DLD1 (cell line): ENCODE measurements around the gene BICD1.

Experiments used
- in situ Hi-C: cut with HindIII; loops from 2 replicates; pipeline ENCODE4 v1.10.0; 2017; ENCODE audit warnings: low sequenced_read_pairs

Gene BICD1

DNA sequence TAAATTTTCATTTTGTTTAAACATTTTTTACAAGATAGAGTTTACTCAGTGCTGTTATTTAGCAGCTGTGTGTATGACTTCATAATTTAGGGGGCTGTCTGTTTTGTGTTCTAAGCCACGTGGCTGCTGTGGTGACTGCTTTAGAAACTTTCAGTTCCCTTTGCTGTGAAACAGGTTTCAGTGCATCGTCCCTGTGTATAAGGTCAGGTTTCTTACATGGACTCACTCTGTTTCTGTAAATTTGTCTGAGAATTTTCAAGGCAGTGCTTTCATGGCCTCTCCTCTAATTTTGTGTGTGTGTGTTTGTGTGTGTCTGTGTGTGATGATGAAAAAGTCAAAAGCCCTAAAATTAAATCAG lies 32.4 kb downstream of the BICD1 start:
- in situ Hi-C loops, result no loop called here

DNA sequence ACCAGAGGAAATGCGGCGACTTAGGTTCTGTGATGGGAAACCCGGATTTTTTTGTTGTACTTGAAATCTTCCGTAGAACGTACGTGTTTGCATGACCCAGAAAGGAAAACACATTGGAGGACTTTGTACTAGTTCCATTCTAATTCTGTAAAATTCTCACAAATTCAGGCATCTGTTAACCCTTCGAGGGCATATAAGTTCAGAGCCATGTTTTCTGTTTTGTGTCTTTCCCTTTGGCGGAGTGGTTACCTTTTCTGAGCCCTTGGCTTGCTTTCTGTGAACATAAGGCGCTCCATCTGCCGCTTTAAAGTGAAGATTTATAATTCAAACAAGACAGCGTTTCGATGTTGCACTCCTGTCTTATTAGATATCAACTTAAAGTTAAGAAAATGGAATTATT lies 34.2 kb downstream of the BICD1 start:
- in situ Hi-C loops, result no loop called here

GRCh38 chr12:32145096-32145495 lies 38.4 kb downstream of the BICD1 start:
- in situ Hi-C loops, result no loop called here

DNA sequence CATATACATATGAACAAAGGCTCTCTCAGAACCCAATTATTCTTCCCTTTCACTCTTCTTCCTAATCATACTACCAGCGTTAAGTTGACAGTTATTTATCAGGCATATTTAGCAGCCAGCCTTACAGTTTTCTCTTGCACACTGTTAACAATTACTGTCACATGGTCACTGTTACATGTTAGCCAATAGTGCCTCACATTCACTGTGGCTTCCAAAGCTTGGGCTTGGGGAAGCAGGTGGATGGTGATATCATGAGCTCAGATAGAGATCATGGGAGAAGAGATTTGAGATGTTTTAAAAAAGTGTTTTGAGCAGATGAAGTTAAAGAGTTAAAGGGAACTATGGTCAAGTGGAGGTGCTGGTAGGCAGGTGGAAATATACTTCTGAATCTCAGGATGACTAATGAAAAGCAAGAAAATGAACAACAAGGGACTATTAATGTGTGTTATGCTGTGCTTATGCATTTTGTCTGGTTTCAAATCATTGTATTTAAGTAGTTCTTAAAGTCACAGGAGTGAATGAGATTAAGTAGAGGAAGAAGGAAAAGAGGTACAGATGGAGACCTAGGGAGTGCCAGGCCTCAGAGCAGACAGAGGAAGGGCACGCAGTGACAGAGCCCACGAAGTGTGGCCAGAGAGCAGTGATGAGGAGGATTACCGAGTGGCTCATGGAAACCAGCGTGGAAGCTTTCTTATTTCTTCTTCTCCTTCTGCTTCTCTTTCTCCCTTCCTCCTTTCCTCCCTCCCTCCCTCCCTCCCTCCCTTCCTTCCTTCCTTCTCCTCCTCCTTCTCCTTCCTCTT lies 39.6 kb downstream of the BICD1 start:
- in situ Hi-C loops, result no loop called here

DNA sequence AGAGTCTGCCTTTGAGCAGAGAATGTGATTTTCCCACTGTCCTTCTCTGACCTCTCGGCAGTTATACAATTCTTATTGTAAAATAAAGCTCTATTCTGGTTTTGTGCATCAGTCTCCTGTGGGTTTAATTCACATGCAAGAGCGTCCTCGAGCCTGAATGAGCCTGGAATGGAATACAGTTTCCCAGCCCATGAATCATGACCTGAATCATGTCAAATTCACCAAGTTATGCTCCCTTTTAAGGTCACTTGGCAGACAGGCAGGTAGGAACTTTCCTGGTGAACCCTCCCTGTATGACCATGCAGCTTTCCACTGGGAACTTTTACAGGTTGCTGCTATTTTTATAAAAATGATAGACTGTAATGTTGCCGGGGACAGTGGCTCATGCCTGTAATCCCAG lies 41.7 kb downstream of the BICD1 start:
- in situ Hi-C loops, result no loop called here

DNA sequence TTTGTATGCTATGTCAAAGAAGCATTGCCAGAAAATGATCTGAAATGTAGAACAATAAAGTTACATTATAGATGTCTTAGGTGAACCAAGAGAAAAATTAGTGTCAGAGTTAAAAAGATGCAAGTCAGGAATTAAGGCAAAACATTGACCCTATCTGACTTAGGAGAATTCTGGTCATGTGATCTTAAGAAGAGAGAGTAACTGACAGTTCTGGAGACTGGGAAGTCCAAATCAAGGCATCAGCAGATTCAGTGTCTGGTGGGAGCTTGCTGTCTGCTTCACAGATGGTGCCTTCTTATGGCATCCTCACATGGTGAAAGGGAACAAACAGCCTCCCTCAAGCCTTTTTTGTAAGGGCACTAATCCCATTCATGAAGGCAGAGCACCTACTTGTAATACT lies 42.8 kb downstream of the BICD1 start:
- in situ Hi-C loops, result no loop called here

DNA sequence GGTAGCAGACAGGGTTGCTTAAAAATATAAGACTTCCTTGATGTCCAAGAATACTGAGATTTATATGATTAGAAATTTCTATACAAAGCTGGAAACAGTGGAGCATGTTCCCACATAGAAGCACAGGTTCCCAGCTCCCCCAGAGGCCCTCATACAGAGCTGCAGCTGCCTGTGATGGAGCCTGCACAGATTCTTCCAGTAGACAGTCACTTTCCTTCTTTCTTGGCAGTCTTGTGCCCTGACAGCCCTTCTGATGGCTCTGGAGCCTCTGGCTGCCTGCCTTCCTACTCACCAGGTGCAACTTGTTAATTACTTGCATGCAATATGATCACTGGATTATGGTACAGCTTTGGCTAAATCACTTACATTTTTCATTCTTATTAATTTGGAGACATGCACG lies 44.4 kb downstream of the BICD1 start:
- in situ Hi-C loops, result no loop called here

DNA sequence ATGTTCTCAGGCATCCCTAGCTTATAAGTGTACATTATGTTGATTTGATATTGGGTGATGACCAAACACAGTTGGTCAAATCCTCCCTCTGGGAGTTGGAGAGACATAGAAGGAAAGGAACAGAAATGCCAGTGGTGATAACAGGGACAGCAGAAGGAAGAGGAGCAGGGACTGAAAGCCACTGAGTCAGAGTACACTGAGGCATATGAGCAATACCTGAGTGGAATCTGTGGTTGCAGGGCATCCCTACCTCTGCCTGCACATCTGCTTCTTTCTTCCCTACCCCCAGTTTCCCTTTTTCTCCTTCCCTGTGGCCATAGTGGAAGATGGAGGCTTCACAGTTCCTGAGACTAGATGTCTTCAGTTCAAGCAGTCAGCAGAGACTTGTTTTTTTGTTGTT lies 44.9 kb downstream of the BICD1 start:
- in situ Hi-C loops, result no loop called here

DNA sequence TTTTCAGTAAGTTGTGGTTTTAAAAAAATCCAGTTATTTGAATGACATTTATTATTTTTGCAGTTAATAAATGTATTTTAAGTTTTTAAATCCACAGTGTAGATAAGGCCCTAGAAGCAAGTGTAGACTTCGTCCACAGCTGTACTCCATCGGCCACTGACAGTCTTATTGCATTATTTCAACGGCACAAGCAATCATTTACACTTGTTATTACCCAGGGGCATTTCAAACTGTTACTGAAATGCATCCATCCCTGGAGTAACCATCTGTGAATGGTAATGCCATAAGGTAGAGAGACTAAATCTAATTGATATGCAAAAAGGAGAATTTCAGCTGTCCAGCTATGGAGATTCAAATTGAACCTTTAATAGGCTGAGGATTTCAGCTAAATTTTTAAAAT lies 48.4 kb downstream of the BICD1 start:
- in situ Hi-C loops, result no loop called here

DNA sequence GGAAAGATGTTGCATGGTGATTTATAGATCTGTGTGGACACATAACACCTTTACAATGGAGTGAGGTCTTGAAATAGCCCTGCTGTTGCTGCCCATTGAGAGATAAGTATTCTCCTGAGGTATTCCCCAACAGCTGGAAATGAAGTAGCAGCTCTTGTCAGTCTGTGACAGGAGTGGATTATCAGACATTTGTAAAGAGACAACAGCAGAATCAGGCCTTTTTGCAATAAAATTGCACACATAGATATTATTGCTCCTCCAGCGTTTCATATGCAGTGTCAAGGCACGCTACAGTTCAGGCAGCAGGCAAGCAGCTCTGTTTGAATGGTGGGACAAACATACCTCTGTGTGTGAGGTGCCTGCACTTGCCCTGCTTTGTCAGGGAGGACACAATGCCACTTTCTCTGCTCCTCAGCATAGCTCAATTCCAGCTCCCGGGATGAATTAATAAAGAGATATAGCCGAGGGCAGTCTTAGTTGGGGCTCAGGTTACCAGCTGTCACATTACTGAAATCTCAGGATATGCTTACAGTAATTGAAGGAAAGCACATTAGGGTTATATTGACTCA lies 49.4 kb downstream of the BICD1 start:
- in situ Hi-C loops, result no loop called here

DNA sequence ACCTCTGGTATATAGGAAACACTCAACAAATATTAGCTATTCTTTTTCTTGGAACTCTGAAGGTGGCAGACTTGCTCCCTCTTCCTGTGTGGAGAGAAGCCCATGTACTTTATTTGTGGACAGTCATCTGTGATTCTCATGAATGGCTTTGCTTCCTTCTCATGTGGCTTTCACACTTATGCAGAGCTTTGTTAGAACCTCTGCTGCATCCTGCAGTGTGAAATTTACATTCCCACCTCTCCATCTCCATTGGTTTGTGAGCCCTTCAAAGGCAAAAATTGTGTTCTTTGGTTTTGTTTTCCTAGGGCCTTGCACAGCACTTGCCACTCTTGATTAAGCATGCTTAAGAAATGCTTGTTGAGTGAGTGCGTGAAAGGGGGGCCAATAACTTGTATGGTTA lies 51.9 kb downstream of the BICD1 start:
- in situ Hi-C loops, result no loop called here

- in situ Hi-C loops, result no loop called here
Observed at GRCh38 chr12:32159381-32159780, 52.7 kb downstream of the BICD1 start.

- in situ Hi-C loops, result no loop called here
Observed at GRCh38 chr12:32159925-32160324, 53.3 kb downstream of the BICD1 start.

DNA sequence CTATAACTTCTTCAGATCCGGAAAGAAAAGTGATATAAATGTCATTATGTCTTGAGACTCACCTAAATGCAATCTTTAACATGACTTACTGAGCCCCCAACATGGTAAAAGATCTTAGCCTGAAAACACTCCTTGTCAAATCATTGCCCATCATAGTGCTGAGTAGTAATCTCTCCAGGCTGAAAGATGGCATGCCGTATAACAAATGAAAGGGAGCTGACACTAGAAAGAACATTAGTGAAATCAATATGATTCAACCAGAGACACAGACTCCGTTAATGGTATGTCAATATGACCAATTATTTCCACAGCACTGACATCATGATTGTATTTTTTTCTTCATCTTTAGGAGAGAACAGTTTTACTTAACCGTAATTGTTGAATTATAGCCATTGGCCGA lies 54.4 kb downstream of the BICD1 start:
- in situ Hi-C loops, result no loop called here

DNA sequence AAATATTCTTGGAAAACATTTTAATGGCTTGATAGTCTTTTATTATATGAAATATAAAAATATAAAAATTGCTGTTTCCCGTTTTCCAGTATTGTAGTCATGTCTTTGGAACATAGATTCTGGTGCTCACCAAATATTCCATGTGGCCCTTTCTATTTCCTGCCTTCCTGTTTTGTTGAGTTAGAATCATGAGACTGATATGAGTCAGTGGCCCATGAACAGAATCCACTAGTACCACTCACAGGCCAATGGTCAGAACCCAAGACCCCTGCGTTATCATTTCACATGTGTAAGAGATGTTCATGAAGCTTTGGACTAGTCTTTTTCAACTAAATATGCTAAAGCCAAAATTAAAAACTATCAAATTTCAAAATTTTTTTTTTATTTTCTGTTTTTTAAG lies 56.9 kb downstream of the BICD1 start:
- in situ Hi-C loops, result no loop called here

- in situ Hi-C loops, result no loop called here
Observed at GRCh38 chr12:32166510-32166909, 59.9 kb downstream of the BICD1 start.

DNA sequence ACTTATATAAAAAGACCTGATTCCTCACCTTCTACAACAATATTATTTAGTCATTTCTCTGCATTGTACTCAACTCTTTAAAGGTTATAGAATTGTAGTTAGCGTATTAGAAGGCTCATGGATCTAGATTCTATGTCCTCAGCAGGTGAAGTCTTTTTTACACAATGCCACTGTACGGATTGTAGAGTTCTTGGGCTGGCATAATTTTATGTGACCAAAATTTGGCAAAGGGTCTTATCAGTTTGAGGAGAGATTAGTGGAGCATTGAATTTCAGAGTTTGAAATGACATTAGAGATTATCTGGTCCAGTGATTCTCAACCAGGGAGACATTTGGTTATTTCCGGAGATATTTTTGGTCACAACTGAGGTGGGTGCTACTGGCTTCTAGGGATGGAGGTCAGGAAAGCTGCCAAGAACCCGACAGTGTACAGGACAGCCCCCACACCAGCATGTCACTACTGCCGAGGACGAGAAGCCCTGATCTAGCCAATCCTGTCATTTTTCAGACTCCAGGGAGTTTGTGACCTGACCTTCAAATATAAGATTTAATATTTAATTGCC lies 63.9 kb downstream of the BICD1 start:
- in situ Hi-C loops, result no loop called here

- in situ Hi-C loops, result no loop called here
Observed at GRCh38 chr12:32171211-32171610, 64.6 kb downstream of the BICD1 start.

DNA sequence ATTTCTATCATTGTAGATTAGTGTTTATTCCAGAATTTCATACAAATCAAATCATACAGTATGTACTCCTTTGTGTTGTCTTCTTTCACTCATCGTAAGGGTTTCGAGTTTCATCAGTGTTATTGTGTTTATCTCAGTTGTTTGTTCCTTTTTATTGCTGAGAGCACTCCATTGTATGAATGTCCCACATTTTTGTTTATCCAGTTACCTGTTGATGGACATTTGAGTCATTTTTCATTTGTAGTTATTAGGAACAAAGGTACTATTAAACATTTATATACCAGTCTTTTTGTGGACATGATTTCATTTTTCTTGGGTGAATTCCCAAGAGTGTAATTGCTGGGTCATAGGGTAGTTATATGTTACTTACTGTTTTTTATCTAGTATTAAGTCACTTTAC lies 70.0 kb downstream of the BICD1 start:
- in situ Hi-C loops, result no loop called here

DNA sequence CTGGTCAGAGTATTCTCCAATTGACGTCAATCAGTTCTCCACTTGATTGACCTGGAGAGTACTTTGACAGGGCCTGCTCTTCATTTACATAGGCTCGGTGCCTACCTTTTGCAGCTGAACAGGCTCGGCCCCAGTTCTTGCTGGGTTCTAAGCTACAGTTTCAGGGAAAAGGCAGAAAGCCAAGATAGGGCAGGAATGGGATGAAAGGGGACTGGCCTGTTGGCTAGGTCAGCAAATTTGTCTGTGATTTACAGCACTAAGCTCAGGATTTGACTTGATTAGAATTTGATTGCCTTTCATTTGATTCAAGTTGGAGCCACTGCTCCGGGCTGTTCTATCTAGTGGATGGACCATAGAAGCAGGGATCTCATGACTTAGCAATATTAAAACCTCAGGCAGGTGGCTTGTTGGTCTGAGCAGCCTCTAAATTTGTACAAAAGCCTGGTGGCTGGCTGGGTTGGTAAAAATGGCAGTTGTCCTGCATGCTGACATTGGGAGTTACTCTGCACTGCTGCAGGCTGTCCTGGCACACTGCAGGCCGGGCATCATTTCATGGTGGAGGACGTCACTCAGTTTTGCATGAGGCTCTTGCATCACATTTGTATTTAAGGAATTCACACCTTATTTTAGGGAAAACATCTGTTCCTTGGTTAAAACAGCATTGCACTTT lies 71.8 kb downstream of the BICD1 start:
- in situ Hi-C loops, result no loop called here

DNA sequence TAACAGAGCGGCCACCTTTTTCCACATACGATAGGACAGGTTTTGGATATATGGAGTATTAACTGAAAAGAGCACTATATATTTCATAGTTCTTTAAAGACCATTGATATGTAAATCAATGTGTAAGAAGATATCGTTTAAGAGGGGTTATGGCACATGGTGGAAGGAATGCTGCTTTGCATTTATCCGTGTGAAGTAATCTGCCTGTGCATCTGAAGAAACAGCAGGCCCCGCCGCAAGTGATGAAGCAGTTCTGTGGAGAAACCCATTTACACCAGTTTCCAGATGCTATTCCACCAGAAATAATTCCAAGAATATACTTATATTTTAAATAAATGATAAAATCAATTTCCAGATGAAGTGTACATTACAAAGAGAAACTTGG lies 72.4 kb downstream of the BICD1 start:
- in situ Hi-C loops, result no loop called here

DNA sequence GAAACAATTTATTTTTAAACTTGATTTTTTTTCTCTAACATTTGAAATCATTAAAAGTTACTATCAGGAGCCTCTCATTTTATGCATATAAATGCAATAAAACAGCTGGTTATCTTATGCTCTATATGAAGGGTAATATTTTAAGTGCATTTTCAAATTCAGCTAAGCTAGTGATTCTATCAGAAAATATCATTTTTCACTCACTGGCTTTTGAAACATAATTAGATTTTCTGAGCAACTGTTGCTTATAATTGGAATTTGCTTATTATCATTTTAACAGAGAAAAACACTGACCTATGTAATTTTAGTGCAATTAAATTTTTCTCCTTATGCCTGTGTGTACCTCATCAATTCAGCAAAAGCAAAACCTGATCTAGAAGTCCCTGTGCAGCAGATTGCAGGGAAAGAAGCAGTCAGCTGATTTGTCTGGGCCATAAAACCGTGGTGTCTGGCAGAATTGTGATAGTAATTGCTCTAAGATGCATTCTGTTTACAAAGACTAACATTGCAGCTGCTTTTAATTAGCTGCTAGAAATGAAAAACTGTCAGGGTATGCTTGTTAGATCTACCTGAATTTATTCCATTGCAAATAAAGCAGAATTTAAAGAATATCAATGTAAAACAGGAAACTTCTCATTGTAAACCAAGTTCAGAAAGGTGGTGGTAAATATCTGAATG lies 75.0 kb downstream of the BICD1 start:
- in situ Hi-C loops, result no loop called here
